K562 (cell line): ENCODE results near the gene TMEM218. TPM values are rescaled to one million over a fixed set of nuclear protein-coding genes. Genes with fewer than 3 reads are reported as not detected.

ENCODE experiments used
- CBX1 ChIP-seq: sonication (generic); IDR thresholded peaks from 2 replicates; pipeline ENCODE4 v1.6.1; 2016; ENCODE audit warnings: antibody characterized with exemption, low read depth, mild to moderate bottlenecking
- CLOCK ChIP-seq: fragments of 250-450 bp; sonication (Bioruptor Pico); IDR thresholded peaks from 2 replicates; pipeline ENCODE4 v1.4.0; 2020; ENCODE audit warnings: mild to moderate bottlenecking, moderate library complexity, borderline replicate concordance
- E4F1 ChIP-seq: fragments of 250-450 bp; sonication (Bioruptor Pico); IDR thresholded peaks from 2 replicates; pipeline ENCODE4 v1.5.0; 2021; ENCODE audit warnings: mild to moderate bottlenecking, borderline replicate concordance
- IRF9 ChIP-seq: fragments of 450-650 bp; IDR thresholded peaks from 2 replicates; pipeline ENCODE4 v1.6.1; 2016; ENCODE audit warnings: missing biosample characterization, missing genetic modification characterization
- MAX ChIP-seq: sonication (generic); formaldehyde crosslinking; IDR thresholded peaks from 2 replicates; pipeline ENCODE4 v1.9.0; 2022; ENCODE audit warnings: mild to moderate bottlenecking, missing genetic modification reagents
- NFATC3 ChIP-seq: fragments of 450-650 bp; IDR thresholded peaks from 2 replicates; pipeline ENCODE4 v1.6.1; 2017; ENCODE audit warnings: mild to moderate bottlenecking
- POU5F1 ChIP-seq: fragments of 150-350 bp; IDR thresholded peaks from 2 replicates; pipeline ENCODE4 v1.6.1; 2014; ENCODE audit warnings: borderline replicate concordance, low read length, low read depth, mild to moderate bottlenecking; ENCODE audit not compliant: partially characterized antibody
- RBM25 ChIP-seq: fragments of 200-400 bp; formaldehyde crosslinking; IDR thresholded peaks from 2 replicates; pipeline ENCODE4 v1.6.1; 2018; ENCODE audit warnings: low read length, low read depth, moderate library complexity; ENCODE audit not compliant: severe bottlenecking
- RBM39 ChIP-seq: fragments of 200-400 bp; formaldehyde crosslinking; optimal IDR thresholded peaks from 2 replicates; pipeline ENCODE3; 2018; ENCODE audit warnings: low read depth, low read length
- ZNF318 ChIP-seq, 2 experiments: fragments of 450-650 bp; IDR thresholded peaks; 2 replicates each; pipeline ENCODE4 v1.6.1; 2016; ENCODE audit warnings: mild to moderate bottlenecking in 2 of 2, borderline replicate concordance in 1 of 2, low read depth in 1 of 2, moderate library complexity in 1 of 2
- ZNF583 ChIP-seq: fragments of 250-450 bp; sonication (Bioruptor Pico); IDR thresholded peaks from 2 replicates; pipeline ENCODE4 v1.4.0; 2020
- ZSCAN32 ChIP-seq: fragments of 450-650 bp; formaldehyde crosslinking; IDR thresholded peaks from 2 replicates; pipeline ENCODE4 v1.4.0; 2020; ENCODE audit warnings: mild to moderate bottlenecking, moderate library complexity
- polyA plus RNA-seq, 8 experiments: library from polyadenylated mRNA; depleted of rRNA in 4 of 8; stranded (reverse) in 5 of 8; unstranded in 3 of 8; fragments of >200 nt; fragmentation: Nextera tagmentation in 2 of 8; fragmentation: Illumina TruSeq in 1 of 8; extraction: Ambion mirVana in 2 of 8; extraction: Trizol in 1 of 8; gene quantifications; 2 replicates each; pipeline versions ENCODE4 v1.2.1 to v1.2.3, GENCODE V29; 2011 to 2014; ENCODE audit warnings: inconsistent platforms in 1 of 8, missing spikeins in 1 of 8
- total RNA-seq, 7 experiments: library from RNA; depleted of rRNA in 6 of 7; stranded (reverse); fragments of >200 nt in 6 of 7; fragmentation: Illumina TruSeq in 2 of 7; extraction: Trizol in 2 of 7; gene quantifications; 2 replicates each; pipeline versions ENCODE4 v1.2.1 to v1.2.3, GENCODE V29; 2011 to 2021; ENCODE audit warnings: low replicate concordance in 1 of 7

TMEM218 gene
- total and polyA plus RNA-seq, 9 of the 15 experiments (the other 6 are each of a cell fraction or from before 2014, with no cell fraction given): 13.4 to 32.2 (median 25.4) TPM

- TF ChIP-seq IRF9 (tag) (0 out of 2 replicates have a peak, but pooled peaks have one; percentile 31), NFATC3 (no peak), MAX (CRISPR knock-in tag) (peak; percentile 41), RBM39 (no peak), CLOCK (CRISPR knock-in tag) (no peak), ZNF583 (CRISPR knock-in tag) (0 out of 2 replicates have a peak, but pooled peaks have one; percentile 37), E4F1 (peak; percentile 49; the same call in 1 of the 2 replicates), RBM25 (no peak), ZSCAN32 (no peak), CBX1 (no peak; the same call in 1 of the 2 replicates), ZNF318 (IDR thresholded peaks at IDR 0.05; ENCODE audit: borderline replicate concordance in 1 of 2, low read depth in 1 of 2) (0 out of 4 replicates have a peak, but pooled peaks of 1 of the 2 experiments have one; percentile 49), POU5F1 (no peak)
These were observed 40.6 kb downstream of the TMEM218 start (continued) for GRCh38 chr11:125070699-125071254.
